Urothelium cell line (cell line): ENCODE results near the gene SCAF4.

Experiments used
- DNase-seq: peaks from one replicate; pipeline ENCODE4 v3.0.0; 2011; ENCODE audit warnings: low spot score, mixed read lengths
- FAIRE-seq: peaks from 2 replicates; lab custom pipeline; 2011; peaks lifted over from hg19 to GRCh38; lab: Jason Lieb, UNC

The SCAF4 gene

DNA sequence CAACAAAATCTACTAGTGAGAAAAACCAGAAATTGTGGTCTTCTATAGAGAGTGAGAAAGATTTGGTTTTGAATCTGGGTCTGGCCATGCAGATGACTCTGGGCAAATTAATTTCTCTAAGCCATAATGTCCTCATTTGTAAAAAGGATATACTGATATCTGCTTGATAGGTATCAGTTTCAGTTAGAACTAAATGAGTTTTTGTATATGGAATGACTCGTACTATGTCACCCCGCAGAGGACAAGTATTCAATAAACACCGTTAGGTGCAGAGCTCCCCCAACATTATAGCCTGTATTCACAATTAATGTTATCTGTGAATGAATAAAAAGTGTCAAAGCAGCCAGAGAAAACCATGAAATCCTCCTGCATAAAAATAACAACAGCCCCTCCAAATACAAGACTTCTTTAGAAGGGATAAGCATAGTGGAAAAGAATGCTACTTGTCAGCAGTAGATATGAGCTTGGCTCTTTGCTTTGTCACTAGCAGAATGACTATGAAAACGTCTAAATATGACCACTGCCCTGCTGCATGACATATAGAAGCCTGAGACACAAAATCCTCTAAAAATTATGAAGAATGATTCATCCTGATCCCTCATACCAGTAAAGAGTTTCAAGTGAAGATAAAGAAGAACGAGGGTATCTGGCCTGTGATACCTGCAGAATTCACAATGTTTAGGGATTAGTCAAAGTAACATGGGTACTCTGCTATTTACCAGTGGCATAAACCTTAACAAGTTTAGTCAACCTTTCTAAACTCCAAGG lies 17.8 kb downstream of the SCAF4 start:
- FAIRE-seq (no peak), DNase-seq (no peak)

DNA sequence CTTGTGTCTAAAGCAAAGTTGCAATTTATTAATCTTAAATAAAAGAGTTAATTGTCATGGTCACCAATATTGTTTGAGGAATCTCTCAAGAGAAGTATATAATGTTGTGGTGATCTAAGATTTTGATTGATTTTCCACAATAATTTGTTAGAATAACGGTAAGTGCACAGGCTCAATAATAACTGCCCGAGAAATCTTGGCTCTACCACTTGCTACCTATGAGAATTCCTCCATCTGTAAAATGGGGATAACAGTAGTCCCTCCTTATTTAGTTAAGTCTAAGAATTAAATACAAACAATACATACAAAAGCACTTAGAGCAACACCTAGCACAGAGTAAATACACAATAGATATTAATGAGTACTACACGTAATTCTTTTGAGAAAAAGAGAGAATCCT lies 18.8 kb downstream of the SCAF4 start:
- DNase-seq, result no peak
- no peak for FAIRE-seq

DNA sequence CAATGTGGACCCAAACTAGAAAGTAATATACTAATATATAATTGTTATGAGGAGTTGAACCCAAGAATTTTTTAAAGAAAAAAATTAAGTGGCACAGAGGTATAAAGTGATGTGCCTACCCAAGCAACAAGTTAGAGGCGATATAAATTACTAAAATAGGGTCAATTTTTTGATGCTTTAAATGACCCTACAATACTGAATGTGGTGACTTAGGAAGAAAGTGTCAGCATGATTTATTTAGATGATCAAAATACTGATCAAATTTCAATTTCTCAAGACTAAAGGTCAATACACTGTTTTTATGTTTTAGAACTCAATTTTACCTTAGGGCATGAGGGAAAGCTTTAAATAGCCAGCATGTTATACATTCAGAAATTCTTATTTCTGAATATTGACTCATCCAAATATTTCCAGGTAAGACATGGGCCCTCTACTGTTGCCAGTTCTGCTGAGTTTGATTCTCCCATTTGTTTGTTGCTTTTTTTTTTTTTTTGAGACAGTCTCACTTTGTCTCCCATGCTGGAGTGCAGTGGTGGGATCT lies 20.1 kb downstream of the SCAF4 start:
- no peak for FAIRE-seq

DNA sequence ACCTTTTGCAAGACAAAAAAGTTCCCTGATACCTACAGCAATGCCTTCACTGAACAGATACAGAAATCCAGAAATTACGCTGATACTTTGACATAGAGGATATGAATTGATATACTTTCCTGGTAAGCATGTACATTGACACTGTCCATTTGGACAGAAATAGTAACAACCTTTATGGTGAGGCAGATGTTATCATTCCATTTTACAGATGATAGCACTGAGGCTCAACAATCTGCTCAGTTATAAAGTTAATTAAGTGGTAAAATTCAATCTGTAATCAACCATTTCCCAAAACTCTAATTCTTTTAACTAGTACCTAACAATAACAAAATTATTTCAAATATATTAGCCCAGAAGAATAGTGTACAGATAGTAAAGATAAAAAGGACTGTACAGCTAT lies 20.6 kb downstream of the SCAF4 start:
- FAIRE-seq (no peak), DNase-seq (no peak)

More for the DNA sequence above, 20.1 kb downstream of the SCAF4 start:
- DNase-seq, result no peak

DNA sequence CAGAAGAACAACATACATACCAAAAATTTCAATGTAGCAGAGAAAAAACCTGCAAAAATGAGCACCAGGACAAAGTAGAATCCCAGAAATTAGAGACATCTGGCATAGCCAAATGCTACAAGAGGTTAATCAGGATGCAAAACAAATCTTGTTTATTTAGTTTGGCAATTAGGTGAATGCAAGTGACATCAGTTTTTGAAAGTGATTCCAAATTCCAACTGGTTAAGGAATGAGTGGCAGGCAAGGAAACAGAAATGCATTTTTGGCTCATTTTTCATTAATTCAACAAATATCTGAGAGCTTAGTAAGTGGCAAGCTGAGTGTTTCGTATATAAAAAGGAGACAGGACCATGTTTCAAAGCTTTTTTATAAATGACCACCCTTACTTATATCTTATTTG lies 21.3 kb downstream of the SCAF4 start:
- FAIRE-seq, result no peak

DNA sequence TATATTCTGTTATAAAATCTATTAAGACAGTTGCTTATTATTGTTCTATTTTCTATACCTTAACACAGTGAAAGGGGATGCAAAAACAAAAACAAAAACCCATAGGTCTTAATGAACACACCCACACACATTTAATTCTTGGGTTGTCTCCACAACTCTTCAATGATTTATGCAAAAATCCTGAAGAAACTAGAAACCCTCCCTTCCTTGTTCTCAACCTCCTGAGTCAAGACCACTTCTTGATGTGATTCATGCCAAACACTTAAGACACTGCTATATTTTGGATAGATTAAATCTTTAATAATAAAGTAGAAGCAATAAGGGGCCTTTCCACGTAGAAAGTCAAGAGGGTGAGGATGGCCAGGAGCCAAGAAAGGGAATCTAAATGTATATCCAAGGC lies 23.4 kb downstream of the SCAF4 start:
- DNase-seq, result no peak
- FAIRE-seq, result no peak

More for the DNA sequence above, 21.3 kb downstream of the SCAF4 start:
- DNase-seq, result no peak

DNA sequence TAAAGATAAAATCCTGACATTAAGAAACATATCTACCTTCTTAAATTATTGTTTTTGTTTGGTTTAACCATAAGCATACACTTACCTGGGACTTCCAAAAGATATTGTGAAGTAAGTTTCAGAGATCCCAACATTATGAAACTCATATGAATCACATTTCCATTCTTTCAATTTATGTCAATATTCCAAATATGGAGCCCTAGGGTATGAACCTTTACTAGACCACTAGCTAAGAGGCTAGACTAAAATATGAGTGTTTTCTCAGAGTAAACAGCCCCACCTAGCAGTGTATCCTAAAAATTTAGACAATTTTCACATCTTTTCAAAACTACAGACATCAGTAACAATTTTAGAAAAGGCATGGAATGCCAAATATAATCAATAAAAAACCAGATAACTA lies 24.4 kb downstream of the SCAF4 start:
- FAIRE-seq (no peak), DNase-seq (no peak)

DNA sequence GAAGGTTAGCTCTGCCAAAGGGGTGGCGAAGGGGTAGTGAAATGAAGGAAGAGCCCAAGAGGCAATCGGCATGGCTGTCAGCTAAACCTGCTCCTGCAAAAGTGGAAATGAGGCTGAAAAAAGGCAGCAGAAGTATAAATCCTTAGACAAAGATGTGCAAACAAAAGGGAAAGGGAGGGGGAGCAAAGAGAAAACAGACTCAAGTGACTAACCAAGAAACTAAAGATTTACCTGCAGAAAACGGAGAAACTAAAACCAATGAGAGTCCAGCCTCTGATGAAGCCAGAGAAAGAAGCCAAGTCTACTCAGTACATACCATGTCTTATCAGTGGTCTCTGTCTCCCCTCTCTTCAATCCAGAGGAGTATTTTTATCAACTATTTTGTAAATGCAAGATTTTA lies 25.4 kb downstream of the SCAF4 start:
- FAIRE-seq (no peak), DNase-seq (no peak)

DNA sequence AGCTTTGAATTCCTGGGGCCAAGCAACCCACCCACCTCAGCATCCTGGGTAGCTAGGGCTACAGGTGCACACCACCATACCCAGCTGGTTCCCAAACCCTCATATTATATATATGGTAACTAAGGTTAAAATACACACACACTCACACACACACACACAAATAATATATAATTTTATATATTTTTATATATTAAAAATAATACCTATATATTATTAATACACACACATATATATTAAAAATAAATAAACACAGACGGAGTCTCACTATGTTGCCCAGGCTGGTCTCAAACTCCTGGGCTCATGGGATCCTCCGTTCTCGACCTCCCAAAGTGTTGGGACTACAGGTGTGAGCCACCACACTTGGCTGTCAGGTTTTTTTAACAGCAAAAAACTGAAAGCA lies 31.9 kb downstream of the SCAF4 start:
- FAIRE-seq (no peak), DNase-seq (no peak)

DNA sequence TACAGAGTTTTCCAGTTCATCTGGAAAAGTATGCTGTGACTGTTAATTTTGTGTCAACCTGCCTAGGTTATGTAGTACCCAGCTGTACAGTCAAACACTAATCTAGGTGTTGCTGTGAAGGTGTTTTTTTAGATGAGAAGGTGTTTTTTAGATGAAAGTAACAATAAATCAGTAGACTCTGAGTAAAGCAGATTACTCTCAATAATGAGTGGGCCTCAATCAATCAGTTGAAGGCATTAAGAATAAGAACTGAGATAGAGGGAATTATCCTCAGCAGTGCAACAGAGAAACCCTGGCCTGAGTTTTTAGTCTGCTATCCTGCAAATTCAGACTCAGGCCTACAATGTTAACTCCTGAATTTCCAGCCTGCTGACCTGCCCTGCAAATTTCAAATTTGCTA lies 33.5 kb downstream of the SCAF4 start:
- DNase-seq, result no peak
- no peak for FAIRE-seq

DNA sequence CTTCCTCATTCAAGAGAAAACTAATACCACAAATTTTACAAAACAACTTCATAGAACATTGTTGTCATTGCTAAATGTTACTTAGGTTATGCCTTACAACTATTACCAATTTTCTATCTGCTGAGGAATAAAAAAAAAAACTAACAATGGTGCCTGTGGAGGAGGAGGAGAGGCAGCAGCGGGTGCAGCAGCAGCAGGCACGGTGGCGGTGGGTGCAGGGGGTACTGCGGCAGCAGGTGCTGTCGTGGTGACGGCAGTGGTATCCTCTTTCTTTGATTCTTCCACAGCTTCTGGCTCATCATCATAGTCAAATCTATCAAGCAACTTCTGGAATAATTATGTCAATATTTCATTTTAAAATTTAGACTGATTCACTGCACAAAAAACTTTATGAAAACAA lies 35.5 kb downstream of the SCAF4 start:
- no peak for DNase-seq
- FAIRE-seq, result no peak

DNA sequence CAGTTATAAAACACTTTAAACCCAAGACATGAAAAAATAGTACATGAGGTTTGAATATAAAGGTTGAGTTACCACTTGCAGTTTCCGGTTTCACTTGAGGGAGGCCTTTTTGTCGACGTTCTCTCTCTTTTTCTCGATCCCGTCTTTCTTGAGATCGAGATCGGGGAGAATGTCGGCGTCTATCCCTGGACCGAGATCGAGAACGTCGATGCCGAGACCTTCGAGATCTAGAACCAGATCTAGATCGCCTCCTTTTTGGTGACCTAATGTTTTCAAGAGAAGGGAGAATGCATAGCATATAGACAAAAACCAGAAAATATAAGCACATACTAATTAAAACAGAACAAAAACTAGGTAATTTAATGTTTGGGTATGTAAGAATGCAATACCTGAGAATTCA lies 38.7 kb downstream of the SCAF4 start:
- FAIRE-seq, result no peak
- DNase-seq, result no peak

DNA sequence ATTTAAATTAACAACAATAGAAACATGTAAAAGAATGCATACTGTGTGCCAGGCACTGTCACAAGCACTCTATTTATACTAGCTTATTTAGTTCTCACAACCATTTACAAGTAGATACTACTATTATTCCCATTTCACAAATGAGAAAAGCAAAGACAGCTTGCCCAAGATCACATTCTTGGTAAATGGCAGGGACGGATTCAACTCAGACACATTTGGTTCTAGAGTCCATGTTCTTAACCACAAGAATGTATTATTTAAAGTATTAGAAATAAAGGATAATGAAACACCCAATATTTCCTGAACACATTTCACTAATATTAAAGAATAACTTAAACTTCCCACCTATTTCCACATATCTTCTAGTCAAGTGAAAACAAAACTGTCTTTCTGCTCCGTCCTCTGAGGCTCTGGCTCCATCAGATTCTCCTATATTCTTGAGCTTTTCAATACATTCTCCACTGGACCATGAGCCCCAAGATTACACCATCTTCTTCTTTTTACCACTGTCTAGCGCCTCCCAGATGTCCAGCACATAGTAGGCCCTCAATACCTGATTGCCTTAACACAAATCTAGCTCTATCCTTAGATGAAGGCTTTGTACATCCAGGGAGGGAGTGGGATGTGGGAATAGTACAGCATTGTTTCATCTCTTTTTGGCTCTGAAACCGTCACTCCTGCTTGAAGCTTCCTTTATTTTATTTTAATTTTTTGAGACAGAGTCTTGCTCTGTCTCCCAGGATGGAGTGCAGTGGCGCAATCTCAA lies 43.1 kb downstream of the SCAF4 start:
- FAIRE-seq, result no peak
- no peak for DNase-seq

DNA sequence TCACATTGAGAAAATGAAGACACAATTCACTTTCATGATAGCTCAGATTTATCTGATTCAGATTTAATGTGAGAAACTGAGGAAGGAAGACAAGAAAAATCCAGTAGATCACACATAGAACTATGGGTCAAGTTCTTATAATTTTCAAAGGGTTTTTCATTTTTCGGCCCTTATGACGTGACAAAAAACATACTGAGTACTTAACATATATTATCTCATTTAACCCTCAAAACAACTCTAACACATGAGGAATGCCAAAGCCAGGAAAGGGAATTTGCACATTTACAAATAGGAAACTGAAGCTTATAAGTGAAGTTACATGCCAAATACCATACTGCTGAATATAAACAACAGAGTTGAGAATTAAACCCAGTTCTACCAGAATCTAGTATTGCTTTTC lies 44.8 kb downstream of the SCAF4 start:
- DNase-seq, result no peak
- FAIRE-seq, result no peak

DNA sequence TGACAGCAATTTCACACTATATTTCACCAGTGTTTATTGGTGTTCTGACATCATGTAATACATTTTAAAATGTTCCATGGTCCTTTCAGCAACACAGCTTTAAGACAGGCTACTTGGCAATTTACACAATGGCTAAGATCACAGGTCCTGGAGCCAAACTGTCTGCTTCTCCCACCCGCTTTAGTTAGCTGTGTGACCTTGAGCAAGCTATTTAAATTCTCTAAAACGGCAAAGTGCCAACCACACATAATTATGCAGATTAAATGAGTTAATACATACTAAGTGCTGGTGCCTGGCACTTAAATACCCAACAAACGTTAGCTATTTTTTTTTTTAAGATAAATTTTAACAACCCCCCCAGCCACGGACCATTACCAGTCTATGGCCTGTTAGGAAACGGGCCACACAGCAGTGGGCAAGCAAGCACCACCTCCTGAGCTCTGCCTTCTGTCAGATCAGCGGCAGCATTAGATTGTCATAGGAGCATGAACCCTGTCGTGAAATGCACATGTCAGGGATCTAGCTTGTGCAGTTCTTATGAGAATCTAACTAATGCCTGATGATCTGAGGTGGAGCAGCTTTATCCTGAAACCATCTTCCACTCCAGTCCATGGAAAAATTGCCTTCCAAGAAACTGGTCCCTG lies 45.5 kb downstream of the SCAF4 start:
- FAIRE-seq, result no peak

DNA sequence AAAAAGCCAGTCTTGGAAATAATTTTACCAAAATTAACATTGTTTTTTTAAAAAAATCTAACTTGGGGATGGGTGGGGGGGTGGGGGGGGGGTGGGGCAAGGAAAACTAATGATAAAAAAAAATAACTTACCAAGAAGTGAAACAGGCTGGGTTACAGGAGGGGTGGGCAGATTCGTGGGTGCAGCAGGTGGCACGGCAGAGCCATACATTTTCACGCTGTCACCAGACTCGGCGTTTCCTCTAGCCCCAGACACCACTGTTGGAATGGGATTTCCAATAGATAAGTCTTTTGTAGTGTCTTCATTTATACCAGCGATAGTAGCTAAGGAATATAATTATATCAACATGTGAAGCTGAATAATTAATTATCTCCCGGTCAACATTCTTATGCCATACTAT lies 47.0 kb downstream of the SCAF4 start:
- DNase-seq (no peak), FAIRE-seq (peak; percentile 20)

More for the DNA sequence above, 45.5 kb downstream of the SCAF4 start:
- DNase-seq, result no peak

DNA sequence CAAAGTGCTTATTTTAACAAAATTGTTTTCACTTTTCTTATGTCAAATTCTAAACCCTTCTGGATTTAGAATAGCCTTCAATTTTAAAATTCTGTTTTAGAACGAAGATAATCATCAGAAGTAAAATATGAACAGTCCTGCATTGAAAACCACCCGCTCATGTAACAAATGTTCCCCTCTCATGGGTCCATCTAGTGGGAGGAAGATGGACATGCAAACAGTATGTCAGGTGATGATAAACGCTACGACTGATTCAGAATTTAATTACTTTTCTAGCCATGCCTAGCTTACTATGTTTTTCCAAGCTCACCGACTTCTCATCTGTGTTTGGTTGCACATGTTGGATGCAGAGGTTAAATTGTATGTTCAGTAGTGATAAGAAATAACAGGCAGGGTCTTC lies 48.9 kb downstream of the SCAF4 start:
- peak; percentile 82 for FAIRE-seq
- DNase-seq, result no peak

DNA sequence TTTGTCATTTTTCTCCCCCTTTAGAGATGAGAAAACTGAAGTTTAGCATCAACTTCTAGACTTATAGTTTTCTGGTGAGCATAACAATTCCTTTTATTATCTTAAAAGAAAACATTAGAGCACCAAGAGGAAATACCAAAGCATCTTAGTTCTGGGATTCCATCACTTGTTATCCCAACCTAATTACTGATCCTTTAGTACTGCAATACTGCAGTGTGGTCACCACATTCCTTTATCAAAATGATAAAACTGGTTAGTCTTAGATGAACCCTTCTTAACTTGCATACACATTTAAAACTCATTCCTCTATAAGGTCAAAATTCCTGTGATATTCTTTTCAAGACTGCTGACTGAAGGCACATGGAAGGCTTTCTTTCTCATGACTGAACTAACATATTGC lies 49.3 kb downstream of the SCAF4 start:
- DNase-seq (no peak), FAIRE-seq (no peak)

DNA sequence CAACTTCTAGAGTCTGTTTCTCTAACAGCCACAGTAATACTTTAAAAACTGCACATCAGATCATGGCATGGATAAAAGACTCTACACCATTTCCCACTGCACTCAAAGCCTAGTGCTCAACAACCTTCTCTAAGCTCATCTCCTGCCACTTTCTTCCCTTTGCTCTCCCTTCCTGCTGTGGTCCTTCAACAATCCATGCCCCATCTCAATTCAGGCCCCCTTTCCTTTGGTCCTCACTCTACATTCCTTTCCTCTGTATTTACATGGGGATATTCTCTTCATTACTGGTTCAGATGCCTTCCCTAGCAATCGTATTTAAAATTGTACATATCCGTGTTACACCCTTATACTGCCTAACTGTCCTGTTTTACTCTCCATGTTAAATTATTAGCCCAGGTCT lies 53.4 kb downstream of the SCAF4 start:
- no peak for FAIRE-seq

DNA sequence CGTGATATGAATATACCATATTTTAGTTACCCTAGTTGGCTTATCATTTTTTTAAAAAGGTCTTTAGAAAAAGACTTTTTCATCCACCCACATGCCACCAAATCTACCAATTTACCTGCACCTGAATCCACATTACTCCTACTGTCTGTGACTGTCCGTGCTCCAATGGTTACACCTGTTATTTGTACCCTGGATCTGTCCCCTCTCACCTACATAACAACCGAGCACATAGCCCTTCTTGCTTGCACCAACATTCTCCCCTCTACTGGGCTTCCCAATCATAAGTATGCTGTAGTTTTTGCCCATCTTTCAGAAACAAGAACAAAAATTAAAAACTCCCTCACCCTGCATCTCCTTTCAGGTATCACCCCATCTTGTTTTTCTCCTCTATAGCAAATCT lies 54.9 kb downstream of the SCAF4 start:
- FAIRE-seq (peak; percentile 27), DNase-seq (no peak)

More for the DNA sequence above, 53.4 kb downstream of the SCAF4 start:
- no peak for DNase-seq

DNA sequence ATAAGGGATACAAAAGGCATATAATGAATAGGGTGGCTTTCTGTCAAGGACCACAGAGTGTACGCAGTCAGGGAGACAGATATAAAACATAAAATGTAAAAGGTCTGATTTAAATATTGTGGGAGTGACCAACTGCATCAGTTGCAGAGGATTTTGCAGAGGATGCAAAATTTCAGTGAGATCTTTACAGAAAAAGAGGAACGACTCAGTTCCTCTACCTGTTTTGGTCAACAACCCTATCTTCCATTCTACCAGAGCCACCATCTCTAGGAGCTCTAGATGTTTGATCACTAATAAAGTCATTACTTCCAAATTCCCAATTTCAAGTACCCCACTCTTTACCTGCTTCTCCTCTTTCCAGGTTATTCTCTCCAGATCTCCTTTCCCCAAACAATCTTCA lies 56.0 kb downstream of the SCAF4 start:
- no peak for FAIRE-seq
- no peak for DNase-seq

DNA sequence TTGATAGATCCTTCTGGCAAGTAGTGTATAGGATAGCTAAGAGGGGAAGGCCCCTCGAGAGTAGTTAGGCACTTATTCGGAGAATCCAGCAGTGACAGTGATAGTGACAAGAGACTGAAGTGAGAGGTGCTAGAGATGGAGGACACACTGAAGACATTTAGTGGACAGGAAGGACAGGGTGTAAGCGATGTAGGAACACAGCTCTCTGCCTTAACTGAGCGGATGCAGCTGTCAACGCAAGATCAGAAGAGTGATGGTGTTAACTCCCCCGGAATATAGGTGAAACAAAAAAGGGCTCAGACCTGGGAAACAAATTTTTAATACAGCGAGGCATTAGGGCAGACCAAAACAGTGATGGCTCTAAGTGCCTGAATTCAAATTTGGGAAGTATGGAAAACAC lies 56.6 kb downstream of the SCAF4 start:
- DNase-seq (no peak), FAIRE-seq (no peak)
